Kidney (tissue), 14 donors: ENCODE measurements around the gene KLF5. TPM values are rescaled to one million over a fixed set of nuclear protein-coding genes. Genes with fewer than 3 reads are reported as not detected.

Experiments
- DNase-seq, 5 donors: peaks; one replicate each; pipeline ENCODE4 v3.0.0-alpha.2; 2013 to 2020
- FAIRE-seq: peaks from 2 replicates; lab custom pipeline; 2012; peaks lifted over from hg19 to GRCh38; lab: Jason Lieb, UNC
- H3K27ac ChIP-seq, 2 donors: one replicate each; pipeline ENCODE4 v1.7.0; 2013; ENCODE audit warnings: low read depth in 2 of 2, low read length in 2 of 2, inconsistent platforms in 1 of 2
- H3K27me3 ChIP-seq: one replicate; pipeline ENCODE4 v1.7.1; 2013; ENCODE audit warnings: low read length, inconsistent platforms; ENCODE audit not compliant: control insufficient read depth, insufficient read depth
- H3K36me3 ChIP-seq, 3 donors: one replicate each; pipeline versions ENCODE4 v1.7.0 to v1.7.1; 2013; ENCODE audit warnings: low read length in 3 of 3, control low read depth in 1 of 3, inconsistent platforms in 1 of 3; ENCODE audit not compliant: insufficient read depth in 3 of 3, control insufficient read depth in 2 of 3
- H3K4me1 ChIP-seq, 3 donors: one replicate each; pipeline versions ENCODE4 v1.7.0 to v1.7.1; 2013; ENCODE audit warnings: low read length in 3 of 3, inconsistent platforms in 1 of 3, low read depth in 1 of 3; ENCODE audit not compliant: control insufficient read depth in 2 of 3, insufficient read depth in 2 of 3
- H3K4me3 ChIP-seq, 3 donors: one replicate each; pipeline versions ENCODE4 v1.7.0 to v1.8.1; 2013; ENCODE audit warnings: low read length in 3 of 3, control low read depth in 1 of 3, inconsistent platforms in 1 of 3
- H3K9ac ChIP-seq, 3 donors: one replicate each; pipeline versions ENCODE4 v1.7.0 to v1.7.1; 2013; ENCODE audit warnings: low read length in 3 of 3, control low read depth in 1 of 3, inconsistent platforms in 1 of 3
- H3K9me3 ChIP-seq, 3 donors: one replicate each; pipeline versions ENCODE4 v1.7.0 to v1.7.1; 2013; ENCODE audit warnings: low read length in 3 of 3, control low read depth in 1 of 3, inconsistent platforms in 1 of 3; ENCODE audit not compliant: control insufficient read depth in 2 of 3, insufficient read depth in 1 of 3
- CTCF ChIP-seq: IDR thresholded peaks from 3 replicates; pipeline ENCODE4 v1.5.1; 2012; ENCODE audit warnings: mild to moderate bottlenecking, moderate library complexity, borderline replicate concordance; ENCODE audit not compliant: insufficient read depth; ENCODE audit errors: extremely low read depth
- intact Hi-C: fragments of 100-400 bp; cut with DNase I; formaldehyde crosslinking; loops from one replicate; pipeline ENCODE4 v1.11.1; 2022
- polyA plus RNA-seq: library from polyadenylated mRNA; stranded (reverse); fragments of 350-450 nt; fragmentation: Illumina TruSeq; extraction: RNeasy Lipid Tissue Mini Kit (QIAGEN cat#74804); gene quantifications from one replicate; pipeline ENCODE4 v1.2.3, GENCODE V29; 2014; ENCODE audit warnings: low read depth, low replicate concordance; ENCODE audit not compliant: insufficient read depth
- total RNA-seq: library from RNA; stranded (reverse); fragmentation: NEBNext Ultra II Directional; extraction: Animal tissue kit (Norgen Biotek cat#: 25700); gene quantifications from one replicate; pipeline ENCODE4 v1.2.1, GENCODE V29; 2021
- donor health status: control.
- donor health status: control.
- donor health status: control.
- donor health status: control.
- donor health status: control.
- donor health status: DM: yes; HTN: yes; CAD: no.
- donor health status: Normal renal cell carcinoma (clear cell type).

Gene KLF5
- total and polyA plus RNA-seq, 2 donors from 2014 or later = 4.4 to 52.7 TPM

GRCh38 chr13:73082895-73083294, 24.1 kb downstream of the KLF5 start:
- no peaks in the 10 kb centered on the region for H3K27me3 ChIP-seq
- no peak overlapping the region for H3K9ac ChIP-seq
- H3K4me3 ChIP-seq = no peak overlapping the region
- H3K9me3 ChIP-seq = no peaks in the 10 kb centered on the region
- H3K27ac ChIP-seq = no peak overlapping the region
- DNase-seq (no peak), FAIRE-seq (no peak)
- no peaks in the 10 kb centered on the region for H3K36me3 ChIP-seq
- intact Hi-C loops = no loop called here
- TF ChIP-seq CTCF = no peak
- H3K4me1 ChIP-seq = no peaks in the 10 kb centered on the region

DNA sequence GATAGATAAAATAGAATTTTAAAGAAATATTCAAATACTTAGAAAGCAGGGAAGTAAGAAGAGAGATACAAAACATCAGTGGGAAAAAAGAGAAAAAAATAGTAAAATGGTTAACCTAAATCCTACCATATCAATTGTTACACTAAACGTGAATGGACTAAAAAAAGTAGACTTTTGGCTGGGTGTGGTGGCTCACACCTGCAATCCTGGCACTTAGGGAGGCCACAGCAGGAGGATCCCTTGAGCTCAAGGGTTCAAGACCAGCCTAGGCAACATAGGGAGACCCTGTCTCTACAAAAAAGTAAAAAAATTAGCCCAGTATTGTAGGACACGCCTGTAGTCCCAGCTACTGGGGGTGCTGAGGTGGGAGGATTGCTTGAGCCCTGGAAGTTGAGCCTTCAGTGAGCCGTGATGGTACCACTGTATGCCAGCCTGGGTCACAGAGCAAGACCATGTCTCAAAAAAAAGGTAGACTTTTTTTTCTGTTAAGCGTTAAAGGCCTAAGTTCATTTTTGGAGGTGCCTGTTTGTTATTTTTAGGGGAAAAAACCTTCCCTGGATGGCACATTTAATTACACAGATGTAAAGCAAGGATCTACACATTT, 29.6 kb downstream of the KLF5 start:
- DNase-seq = no peak
- H3K9ac ChIP-seq = no peak overlapping the region
- peaks cover 0 to 4% (median 0%) of the 10 kb centered on the region in 3 donors for H3K9me3 ChIP-seq
- H3K4me3 ChIP-seq = no peak overlapping the region
- no peak for TF ChIP-seq CTCF
- intact Hi-C loops = no loop called here
- no peak overlapping the region for H3K27ac ChIP-seq
- H3K36me3 ChIP-seq = no peaks in the 10 kb centered on the region
- no peak for FAIRE-seq
- no peaks in the 10 kb centered on the region for H3K4me1 ChIP-seq
- no peaks in the 10 kb centered on the region for H3K27me3 ChIP-seq

DNA sequence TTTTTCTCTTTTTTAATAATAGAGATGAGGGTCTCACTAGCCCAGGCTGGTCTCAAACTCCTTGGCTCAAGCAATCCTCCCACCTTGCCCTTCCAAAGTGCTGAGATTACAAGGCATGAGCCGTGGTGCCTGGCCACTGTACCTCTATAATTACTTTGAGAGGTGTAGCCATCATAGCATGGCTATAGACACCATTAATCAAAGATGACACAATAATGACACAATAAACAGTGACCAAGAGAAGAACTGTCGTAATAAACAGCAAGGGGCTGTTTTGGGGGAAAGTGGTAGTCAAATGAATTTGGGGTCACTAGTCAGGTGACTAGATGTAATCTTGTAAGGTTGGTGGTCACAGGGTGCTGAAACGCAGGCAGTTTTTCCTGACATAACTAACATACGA, 30.4 kb downstream of the KLF5 start:
- no peak overlapping the region for H3K27ac ChIP-seq
- H3K27me3 ChIP-seq = no peaks in the 10 kb centered on the region
- no peak for TF ChIP-seq CTCF
- peaks cover 0 to 4% (median 0%) of the 10 kb centered on the region in 3 donors for H3K9me3 ChIP-seq
- H3K4me1 ChIP-seq = no peaks in the 10 kb centered on the region
- intact Hi-C loops = no loop called here
- no peak for FAIRE-seq
- DNase-seq = no peak
- no peaks in the 10 kb centered on the region for H3K36me3 ChIP-seq
- no peak overlapping the region for H3K9ac ChIP-seq
- no peak overlapping the region for H3K4me3 ChIP-seq
